Activated T-helper 1 cell treated with Interleukin-2 at 50 U/mL for 16 hours (primary cell): Measurements from ENCODE around the gene GREB1.
"Not testable (repeated sequence)": the region's sequence is repeated elsewhere in the genome, so short reads cannot be mapped to it uniquely, and the experiment has no call there.

Experiments
- DNase-seq: peaks from one replicate; pipeline ENCODE4 v3.0.0-alpha.2; 2020; ENCODE audit warnings: low read depth

GREB1 gene

DNA sequence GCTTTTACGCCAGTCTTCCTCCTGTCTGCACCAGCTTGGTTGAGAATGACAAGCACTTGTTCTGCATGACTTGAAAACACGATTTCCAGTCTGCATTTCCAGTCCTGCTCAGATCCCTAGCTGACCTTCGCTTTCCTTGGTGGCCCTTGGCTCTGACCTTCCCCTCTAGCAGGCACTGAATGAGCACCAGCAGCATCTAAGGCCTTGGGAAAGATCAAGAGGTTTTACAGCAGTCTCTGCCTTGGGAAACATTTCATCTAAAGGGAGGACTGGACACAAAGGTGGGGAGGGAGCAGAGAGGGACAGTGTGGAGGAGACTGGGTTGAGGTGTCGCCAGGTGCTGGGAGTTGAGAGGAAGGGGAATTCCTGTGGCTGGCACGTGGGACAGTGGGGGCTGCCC lies 105.7 kb downstream of the GREB1 start:
- no peak for DNase-seq

DNA sequence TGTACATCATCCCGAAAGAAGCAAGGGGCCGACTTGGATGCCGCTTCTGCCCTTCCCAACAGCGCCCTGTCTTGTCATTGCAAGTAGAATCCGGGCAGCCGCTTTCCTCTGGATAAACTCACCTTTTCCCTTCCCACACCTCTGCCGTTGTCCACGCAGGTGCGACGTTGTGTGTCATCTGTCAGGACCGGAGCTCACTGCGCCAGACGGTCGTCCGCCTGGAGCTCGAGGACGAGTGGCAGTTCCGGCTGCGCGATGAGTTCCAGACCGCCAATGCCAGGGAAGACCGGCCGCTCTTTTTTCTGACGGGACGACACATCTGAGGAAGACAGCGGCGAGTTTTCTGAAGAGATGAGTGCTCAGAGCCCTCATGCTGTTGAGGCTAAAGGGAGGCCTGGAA lies 106.3 kb downstream of the GREB1 start:
- DNase-seq: no peak

DNA sequence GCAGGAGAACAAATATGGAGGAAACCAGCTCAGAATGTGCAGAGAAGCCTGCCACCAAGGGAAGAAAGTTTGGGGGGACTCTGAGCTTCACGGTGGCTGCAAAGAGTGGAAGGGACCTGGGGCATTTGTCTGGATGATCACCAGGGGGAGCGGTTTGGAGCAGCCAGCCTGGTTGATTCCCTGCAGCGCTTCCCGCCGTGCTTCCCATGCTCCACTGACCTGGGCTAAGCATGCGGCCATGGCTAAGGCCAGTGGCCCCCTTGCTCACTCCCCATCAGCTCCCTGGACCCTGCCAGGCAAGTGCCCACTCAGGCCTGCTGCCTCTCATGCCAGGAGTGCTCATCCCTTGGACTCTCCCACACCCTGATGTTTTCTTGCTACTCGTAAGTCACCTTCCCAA lies 109.1 kb downstream of the GREB1 start:
- DNase-seq: no peak

DNA sequence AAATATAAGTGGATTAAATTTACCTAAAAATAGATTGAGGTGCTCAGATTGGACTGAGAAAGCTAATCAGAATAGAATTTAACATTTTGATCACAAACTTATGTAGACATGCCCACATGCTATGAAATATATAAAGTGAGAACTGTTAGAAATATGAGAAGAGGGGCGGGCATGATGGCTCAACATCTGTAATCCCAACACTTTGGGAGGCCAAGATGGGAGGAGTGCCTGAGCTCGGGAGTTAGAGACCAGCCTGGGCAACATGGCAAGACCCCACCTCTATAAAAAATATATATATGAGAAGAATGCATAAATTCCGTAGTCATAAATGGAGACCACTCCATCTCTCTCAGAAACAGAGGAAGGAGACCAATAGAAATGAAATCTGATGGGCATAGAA lies 110.4 kb downstream of the GREB1 start:
- DNase-seq: no peak

DNA sequence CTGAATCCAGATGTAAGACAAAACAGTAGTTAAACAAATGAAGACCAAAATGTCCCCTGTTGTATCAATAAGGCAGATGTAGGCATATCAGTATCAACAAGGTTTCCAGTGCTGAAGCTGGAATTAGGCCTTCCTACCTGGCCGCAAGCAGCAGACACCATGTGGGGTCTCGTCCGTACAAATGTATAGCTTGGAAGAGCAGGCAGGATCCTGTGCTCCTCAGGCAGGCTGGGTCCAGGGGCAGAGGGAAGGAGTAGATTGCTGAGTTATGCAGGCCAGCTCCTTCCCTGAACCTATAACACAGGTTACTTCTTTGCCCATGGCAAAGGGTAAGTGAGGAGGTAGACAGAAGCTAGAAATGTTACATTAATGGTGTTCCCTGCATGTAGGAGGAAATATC lies 112.7 kb downstream of the GREB1 start:
- no peak for DNase-seq

DNA sequence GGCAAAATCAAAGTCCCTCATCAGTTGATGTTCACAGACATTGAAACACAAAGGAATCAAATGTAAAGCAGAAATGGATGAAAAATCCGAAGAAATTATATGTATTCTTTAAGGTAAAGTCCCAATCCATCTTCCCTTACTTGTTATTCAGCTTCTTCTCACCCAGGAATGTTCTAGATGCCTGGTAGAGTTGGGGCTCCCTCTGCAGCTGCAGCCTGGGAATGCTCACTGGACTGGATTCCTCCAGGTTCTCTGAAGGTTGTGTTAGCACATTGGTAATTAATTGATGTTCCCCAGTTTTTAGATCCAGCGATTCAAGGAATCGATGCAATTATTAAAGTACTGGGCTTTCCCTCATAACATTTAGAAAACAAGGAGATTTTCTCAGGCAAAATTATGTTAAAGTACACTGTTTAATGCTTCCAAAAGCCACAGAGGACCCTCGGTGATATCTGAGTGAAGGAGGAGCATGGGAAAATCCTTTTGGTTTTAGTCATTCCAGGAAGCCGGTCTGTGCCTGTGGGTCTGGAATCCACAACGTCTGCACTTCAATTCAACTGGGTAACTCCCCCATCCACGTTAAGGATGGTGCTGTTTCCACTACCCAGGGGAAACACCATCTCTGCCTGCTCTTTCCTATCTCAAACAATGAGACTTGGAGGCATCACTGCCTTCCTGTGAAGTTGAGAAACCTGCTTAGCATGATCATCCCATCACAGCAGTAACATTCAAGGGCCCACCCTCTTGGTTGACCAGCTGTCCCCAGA lies 114.2 kb downstream of the GREB1 start:
- no peak for DNase-seq

DNA sequence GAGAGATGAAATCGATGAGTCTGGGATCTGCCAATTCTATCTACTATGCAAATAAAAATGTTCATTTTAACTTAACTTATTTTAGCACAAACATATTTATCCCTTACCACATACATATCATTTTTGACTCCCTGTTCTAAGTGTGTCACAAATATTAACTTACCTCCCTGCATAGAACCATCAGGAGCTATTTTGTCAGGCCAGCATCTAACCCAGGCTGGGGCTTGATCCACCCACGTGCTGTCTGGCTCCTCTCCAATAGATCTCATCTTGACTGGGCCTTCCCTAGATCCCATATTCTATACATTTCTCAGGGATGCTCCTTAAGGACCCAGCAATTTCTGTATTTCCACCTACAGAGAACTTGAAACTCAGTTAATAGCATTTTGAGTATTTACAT lies 115.2 kb downstream of the GREB1 start:
- DNase-seq: no peak

DNA sequence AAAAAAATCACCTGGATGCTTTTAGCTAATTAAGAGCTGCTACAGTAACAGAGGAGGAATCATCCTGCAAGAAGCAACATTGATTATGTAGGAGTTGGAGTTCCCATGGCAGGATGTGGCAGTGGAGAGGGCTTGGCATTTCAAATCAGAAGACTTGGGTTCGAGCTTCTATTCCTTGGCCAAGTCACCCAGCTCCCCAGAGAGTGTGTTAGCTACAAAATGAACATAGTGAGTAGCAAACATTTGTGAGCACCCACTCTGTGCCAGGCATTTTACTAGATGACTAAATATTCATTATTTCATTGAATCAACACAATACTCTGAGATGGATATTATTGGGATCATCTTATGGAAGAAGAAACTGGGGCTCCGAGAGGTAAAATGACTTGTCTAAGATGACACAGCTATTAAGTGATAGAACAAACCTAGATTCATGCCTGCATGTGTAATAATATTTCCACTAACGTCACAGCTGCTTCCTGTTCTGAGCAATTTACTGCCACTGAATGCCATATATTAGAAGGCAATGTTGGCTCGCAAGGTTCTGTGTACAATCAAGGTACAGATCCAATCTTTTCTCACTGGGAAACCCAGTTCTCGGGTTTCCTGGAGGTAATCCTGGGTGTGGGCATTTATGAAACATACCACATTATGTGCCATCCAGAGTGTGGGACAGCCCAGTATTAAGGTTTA lies 118.2 kb downstream of the GREB1 start:
- DNase-seq: no peak

DNA sequence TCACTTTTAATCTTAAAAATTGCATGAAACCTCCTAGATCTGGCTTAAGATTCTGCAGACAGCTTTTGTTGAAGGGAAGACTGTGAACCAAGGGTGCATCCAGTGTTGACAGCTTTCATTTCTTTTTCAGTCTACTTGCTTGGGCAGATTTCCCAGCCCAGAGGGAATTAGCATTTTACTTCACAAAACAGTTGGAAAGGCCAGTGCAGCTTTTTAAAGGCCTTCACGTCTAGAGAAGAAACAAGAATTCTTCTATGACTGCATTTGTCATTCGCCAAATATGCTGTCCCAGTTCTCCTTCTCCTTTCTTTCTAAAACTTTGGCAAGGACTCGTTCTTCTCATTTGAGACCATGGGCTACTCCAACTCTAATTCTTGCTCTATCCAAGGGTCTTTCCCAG lies 118.7 kb downstream of the GREB1 start:
- no peak for DNase-seq

DNA sequence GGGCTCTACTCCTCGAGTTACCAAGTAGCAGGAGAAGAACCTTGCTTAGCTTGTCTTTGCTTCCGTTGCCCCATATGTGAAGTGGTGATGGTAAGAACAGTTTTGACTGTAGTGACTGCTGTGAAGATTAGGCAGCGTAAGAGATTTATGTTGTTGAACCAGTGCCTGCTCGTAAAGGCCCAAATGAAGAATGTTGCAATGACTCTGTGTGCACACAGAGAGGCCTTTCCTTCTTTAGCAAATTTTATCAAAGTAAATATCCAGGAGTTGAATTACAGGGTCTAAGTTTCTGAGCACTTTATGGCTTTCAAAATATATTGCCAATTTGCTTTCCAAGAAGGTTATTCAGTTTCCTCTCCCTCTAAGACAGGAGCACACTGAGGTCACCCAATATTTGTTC lies 121.7 kb downstream of the GREB1 start:
- DNase-seq: no peak

DNA sequence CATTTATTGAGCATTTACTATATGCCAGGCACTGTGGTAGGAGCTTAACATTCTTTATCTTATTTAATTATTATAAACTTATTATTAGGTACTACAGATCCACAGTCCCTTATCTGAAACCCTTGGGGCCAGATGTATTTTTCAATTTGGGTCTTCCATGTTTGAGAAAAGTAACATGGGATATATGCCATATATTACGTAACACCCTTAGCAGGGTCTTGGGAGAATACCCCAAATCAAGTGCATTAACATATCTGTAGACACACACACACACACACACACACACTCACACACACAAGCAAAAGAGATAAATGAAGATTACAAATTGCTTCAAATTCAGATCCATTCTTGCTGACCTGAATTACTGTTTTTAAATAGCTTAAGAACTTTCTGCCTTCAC lies 122.4 kb downstream of the GREB1 start:
- no peak for DNase-seq

DNA sequence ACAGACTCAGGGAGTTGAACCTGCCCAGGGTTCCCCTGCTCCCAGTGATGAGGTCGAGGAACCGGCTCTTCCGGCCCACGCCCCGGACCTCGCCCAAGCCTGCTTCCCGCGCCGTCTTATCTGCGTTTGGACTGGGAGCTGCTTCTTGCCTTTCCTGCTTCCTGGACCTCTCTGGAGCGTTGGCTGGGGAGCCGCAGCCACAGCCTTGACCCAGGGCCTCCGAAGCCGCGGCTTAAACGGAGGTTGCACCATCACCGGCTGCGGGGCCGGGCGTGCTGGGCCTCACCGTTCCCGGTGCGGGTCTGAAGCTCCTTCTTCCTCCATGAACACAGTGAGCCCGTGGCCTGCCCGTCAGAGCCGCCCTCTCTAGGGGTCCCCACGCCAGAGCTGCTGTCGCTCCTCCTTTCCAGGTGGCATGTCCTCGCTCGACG lies 122.8 kb downstream of the GREB1 start:
- DNase-seq: no peak

DNA sequence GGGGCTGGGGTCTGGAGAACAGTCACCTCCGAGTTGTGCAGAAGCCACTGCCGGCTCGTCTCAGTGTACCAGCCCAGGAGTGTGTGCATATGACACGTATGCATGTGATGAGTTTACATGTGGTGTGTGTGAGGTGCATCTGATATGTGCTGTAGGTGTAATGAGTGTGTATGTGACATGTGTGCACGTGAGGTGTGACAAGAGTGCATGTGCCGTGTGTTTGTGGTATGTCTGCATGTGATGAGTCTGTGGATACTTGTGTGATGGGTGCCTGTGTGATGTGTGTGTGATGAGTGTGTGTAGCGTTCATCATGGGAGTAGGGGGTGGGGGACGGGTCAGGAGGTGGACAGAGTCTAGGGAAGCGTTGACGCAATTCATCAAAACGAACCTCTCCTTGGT lies 123.3 kb downstream of the GREB1 start:
- DNase-seq: no peak

DNA sequence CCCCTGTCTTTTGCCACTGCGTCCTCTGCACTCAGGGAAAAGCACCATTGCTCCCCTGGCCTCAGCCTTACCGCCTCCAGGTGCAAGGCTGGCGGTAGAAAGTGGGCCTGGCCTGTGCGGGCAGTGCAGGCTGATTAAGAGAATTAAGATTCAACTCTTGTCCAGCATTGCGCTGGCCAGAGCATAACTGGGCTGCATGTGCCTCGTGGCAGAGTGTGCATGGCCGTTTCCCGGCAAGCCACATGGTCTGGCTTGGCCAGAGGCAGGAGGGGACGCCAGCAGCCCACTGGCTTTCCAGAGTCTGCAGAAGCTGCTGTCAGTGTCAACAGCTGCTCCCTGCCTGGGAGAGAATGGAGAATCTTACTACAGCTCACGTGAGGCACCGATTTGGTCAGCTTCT lies 123.8 kb downstream of the GREB1 start:
- no peak for DNase-seq

DNA sequence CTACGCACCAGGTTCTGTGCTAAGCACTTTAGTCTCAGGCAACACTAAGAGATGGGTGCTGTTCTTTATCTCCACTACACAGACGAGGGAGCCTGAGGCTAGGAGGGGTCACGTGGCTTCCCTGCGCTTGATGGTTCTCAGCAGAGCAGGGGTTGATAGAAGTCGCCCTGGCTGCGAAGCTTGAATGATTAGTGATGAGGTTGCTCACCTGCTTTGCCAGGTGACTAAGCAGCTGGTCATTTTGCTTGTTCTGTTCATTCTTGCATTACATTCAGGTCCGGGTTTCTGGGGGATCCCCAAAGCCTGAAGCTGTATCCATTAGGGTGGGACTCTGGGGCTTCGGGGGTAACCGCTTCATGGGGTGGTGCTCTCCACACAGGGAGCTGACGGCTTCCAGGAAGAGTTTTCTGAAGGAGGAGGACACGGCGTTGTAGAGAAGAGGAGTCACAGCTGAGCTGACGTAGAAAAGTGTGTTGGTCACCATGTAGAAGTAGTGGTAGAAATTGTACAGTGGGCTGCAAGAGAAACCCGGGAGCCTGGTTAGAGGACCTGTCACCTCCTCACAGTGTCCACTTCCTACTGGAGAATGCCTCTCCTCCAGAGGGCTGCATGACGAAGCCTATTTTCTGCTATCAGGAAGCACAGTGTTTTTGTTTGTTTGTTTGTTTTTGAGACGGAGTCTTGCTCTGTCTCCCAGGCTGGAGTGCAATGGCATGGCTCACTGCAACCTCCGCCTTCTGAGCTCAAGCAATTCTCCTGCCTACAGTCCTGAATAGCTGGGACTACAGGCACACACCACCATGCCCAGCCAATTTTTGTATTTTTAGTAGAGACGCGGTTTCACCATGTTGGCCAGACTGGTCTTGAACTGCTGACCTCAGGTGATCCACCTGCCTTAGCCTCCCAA lies 124.6 kb downstream of the GREB1 start:
- no peak for DNase-seq

DNA sequence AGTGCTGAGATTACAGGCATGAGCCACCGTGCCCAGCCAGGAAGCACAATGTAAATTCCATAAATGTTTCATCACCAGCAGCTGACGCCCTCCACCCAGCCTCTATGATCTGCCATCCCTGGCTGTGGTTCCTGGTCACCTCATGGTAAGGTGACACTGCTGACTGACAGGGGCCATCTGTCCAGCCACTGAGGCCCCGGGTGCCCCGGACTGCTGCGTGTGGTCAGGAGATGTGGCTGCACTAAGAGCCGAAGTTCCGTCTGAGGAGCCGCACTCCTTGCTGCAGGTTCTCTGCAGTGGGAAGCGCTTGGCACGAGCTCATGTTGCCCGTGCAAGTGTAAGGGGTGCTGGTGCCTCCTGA lies 125.2 kb downstream of the GREB1 start:
- no peak for DNase-seq

DNA sequence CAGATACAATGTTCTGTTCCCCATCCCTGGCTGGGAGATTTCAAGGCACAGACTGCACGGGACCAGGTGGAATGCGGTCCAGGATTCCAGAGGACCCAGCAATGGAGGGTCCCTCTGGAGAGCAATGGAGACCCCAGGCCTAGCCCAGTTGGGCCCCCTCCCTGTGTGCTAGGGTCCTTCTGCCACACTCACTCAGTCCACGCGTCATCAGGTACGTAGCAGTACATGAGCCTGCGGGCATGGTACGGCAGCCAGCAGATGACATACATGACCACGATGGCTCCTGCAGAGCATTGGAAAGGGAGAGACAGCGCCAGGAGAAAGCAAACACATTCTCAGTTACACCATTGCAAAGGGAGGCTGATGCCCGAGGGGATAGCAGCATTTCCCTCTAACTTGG lies 126.0 kb downstream of the GREB1 start:
- no peak for DNase-seq

DNA sequence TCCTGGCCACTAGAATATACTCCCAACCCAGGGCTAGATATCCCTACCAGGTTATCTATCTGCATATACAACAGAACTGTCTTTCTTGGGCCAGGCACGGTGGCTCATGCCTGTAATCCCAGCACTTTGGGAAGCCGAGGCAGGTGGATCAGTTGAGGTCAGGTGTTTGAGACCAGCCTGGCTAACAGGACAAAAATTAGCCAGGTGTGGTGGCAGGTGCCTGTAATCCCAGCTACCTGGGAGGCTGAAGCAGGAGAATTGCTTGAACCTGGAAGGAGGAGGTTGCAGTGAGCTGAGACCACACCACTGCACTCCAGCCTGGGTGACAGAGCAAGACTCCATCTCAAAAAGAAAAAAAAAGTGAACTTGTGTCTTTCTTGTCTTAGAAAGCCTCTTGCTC lies 126.6 kb downstream of the GREB1 start:
- DNase-seq: not testable (repeated sequence)

DNA sequence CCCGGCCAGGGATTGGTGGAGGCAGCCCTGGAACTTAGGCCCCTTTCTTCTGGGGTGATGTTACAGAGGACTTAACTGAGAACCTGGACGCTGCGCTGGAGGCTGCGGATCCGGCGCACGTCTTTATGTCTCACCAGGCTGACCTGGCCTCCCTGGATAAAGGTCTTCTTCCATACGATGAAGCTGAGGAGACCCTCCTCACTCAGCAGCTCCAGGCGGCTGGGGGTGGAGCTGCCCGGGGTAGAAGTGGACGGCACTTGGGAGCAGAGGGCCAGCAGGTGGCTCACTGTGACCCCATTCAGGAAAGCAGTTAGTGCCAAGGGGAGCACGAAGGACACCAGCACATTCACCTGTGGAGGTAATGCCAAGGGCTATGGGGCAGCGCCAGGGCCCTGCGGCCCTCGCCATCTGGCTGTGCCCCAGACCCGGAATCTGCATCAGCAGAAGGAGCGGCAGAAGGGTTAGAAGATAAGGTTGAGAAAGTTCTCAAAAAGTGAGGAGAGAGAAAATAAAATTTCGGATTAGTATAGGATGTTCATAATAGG lies 128.1 kb downstream of the GREB1 start:
- no peak for DNase-seq

DNA sequence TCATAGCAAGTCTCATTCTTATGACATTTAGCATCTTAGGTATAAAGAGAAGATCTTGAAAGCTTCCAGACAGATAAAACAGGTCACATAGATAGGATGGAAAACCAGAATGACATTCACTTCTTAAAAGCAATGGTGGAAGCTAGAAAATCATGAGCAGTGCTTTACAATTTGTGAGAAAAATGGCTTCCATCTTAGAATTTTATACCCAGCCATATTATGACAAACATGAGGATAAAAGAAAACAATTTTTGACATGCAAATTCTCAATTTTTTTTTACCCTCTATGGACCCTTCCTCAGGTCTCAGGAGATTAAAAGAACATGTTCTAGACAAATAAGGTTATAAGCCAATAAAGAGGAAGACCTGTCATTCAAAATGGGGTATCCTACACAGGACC lies 129.0 kb downstream of the GREB1 start:
- DNase-seq: no peak

DNA sequence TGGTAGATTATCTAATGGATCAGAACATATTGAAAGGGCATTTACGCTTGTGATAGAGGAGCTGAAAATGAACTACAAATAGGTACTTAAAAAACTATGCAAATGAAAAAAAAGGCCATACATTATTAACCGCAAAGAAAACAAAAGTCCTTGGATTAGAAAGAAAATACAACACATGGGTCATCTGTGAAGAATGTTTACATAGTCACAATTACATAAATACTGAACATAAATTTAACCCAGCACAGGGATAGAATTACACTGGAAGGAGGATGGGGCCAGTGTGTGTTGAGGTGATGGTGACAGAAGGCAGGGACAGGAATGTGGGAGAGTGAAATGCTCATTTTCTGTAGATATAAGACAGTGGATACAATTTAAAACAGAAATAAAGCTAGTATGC lies 129.6 kb downstream of the GREB1 start:
- DNase-seq: no peak

DNA sequence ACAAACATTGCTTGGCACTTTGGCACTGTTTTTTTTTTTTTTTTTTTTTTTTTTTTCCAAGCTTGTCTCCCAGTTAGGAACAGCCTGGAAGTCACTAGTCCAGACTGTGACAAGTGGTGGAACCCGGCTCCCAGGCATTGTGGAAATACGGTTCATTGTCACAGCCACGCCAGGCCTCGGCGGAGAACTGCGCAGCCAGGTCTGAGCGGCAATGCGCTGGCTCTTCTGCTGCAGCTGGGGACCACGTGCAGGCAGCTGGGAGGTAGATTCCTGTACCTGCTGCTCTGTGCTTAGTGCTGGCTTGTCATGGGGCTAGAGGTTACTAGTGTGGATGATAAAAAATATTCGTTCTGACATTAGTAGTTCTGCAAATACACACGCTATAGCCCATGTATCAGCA lies 131.2 kb downstream of the GREB1 start:
- DNase-seq: no peak
